ENCODE results near the gene TOP1. TPM values are rescaled to one million over a fixed set of nuclear protein-coding genes. Genes with fewer than 3 reads are reported as not detected.

TOP1 gene
- polyA plus RNA-seq, 1 of the 3 experiments (the other 2 are of a cell fraction) = 11.9 TPM

- peaks cover 8 to 16% of the 10 kb centered on the region in 2 experiments for H3K36me3 ChIP-seq (replicated peaks in 1 of 2; ENCODE audit: control insufficient read depth in 1 of 2, insufficient read depth in 2 of 2, low read length in 1 of 2)
- no peaks in the 10 kb centered on the region for H3K9me3 ChIP-seq
- no peak overlapping the region for H3K4me3 ChIP-seq (ENCODE audit: low read depth in 2 of 2, low read length in 1 of 2)
- no peak for TF ChIP-seq RFX5 (IDR thresholded peaks at IDR 0.05; ENCODE audit: low read length)
- no peak for TF ChIP-seq EP300 (IDR thresholded peaks at IDR 0.05; ENCODE audit: borderline replicate concordance in 1 of 2, low read depth in 1 of 2, low read length in 1 of 2)
- TF ChIP-seq YY1 (IDR thresholded peaks at IDR 0.05; ENCODE audit: low read depth) = no peak
- TF ChIP-seq JUND (IDR thresholded peaks at IDR 0.05) = no peak
- TF ChIP-seq MEF2A (IDR thresholded peaks at IDR 0.05; ENCODE audit: borderline replicate concordance, low read depth) = no peak
- TF ChIP-seq ZBTB33 (IDR thresholded peaks at IDR 0.05; ENCODE audit: borderline replicate concordance, low read depth) = no peak
- no peak for TF ChIP-seq CHD2 (IDR thresholded peaks at IDR 0.05; ENCODE audit: low read length, partially characterized antibody)
- no peak for TF ChIP-seq RCOR1 (IDR thresholded peaks at IDR 0.05; ENCODE audit: low read length)
- no peak for TF ChIP-seq SMC3 (IDR thresholded peaks at IDR 0.05; ENCODE audit: low read depth, low read length)
- TF ChIP-seq GABPA (IDR thresholded peaks at IDR 0.05; ENCODE audit: low read depth) = no peak
- POLR2A ChIA-PET = no interaction called here
- WGBS (ENCODE audit: low lambda C conversion rate) = 88% methylated on average over 2 of the region's 2 CpGs
- CTCF ChIA-PET = interaction anchor here (1.1 to 1.4 kb wide), 5 partner anchors 9 to 660 kb away, joined by 3 to 7 read pairs (median 4); no protein-coding TSS in a partner anchor
- no peak overlapping the region for H3K9ac ChIP-seq
- peaks cover 93% of the 10 kb centered on the region for H4K20me1 ChIP-seq (ENCODE audit: insufficient read depth)
- peaks cover 15 to 19% of the 10 kb centered on the region in 2 experiments; a peak in 3 of 4 replicates for H3K4me1 ChIP-seq (ENCODE audit: control insufficient read depth in 1 of 2, insufficient read depth in 2 of 2, low read depth in 1 of 2, low read length in 1 of 2)
- DNase-seq = no peak
- no peaks in the 10 kb centered on the region for H3K9me2 ChIP-seq
- no peaks in the 10 kb centered on the region for H3K27me3 ChIP-seq (ENCODE audit: insufficient read depth)
- H3K79me2 ChIP-seq (ENCODE audit: insufficient read depth) = peaks cover 100% of the 10 kb centered on the region
- no peak overlapping the region for H3K27ac ChIP-seq (ENCODE audit: low read depth in 2 of 2, low read length in 1 of 2)
- no peak overlapping the region for H2AFZ ChIP-seq (ENCODE audit: low read depth)
- no peak overlapping the region for H3K4me2 ChIP-seq
- H3F3A ChIP-seq (replicated peaks; ENCODE audit: insufficient read depth) = no peaks in the 10 kb centered on the region
Observed at GRCh38 chr20:41037179-41037578, 8.6 kb downstream of the TOP1 start.

- no peaks in the 10 kb centered on the region for H3K27me3 ChIP-seq (ENCODE audit: insufficient read depth)
- no peak overlapping the region for H3K9ac ChIP-seq
- peaks cover 100% of the 10 kb centered on the region for H3K79me2 ChIP-seq (ENCODE audit: insufficient read depth)
- no peak overlapping the region for H3K4me3 ChIP-seq (ENCODE audit: low read depth in 2 of 2, low read length in 1 of 2)
- no peak for DNase-seq
- H3F3A ChIP-seq (replicated peaks; ENCODE audit: insufficient read depth) = no peaks in the 10 kb centered on the region
- peaks cover 5 to 10% of the 10 kb centered on the region in 2 experiments; a peak in 3 of 4 replicates for H3K4me1 ChIP-seq (ENCODE audit: control insufficient read depth in 1 of 2, insufficient read depth in 2 of 2, low read depth in 1 of 2, low read length in 1 of 2)
- no peak overlapping the region for H3K4me2 ChIP-seq
- POLR2A ChIA-PET = no interaction called here
- no peaks in the 10 kb centered on the region for H3K9me3 ChIP-seq
- no peak overlapping the region for H2AFZ ChIP-seq (ENCODE audit: low read depth)
- peaks cover 93% of the 10 kb centered on the region for H4K20me1 ChIP-seq (ENCODE audit: insufficient read depth)
- CTCF ChIA-PET = interaction anchor here (1.1 to 1.8 kb wide), 9 partner anchors 8 to 659 kb away, joined by 3 to 7 read pairs (median 4); no protein-coding TSS in a partner anchor
- 90% methylated on average over 4 of the region's 4 CpGs for WGBS (ENCODE audit: low lambda C conversion rate)
- H3K9me2 ChIP-seq = no peaks in the 10 kb centered on the region
- peaks cover 8 to 12% of the 10 kb centered on the region in 2 experiments for H3K36me3 ChIP-seq (replicated peaks in 1 of 2; ENCODE audit: control insufficient read depth in 1 of 2, insufficient read depth in 2 of 2, low read length in 1 of 2)
- H3K27ac ChIP-seq (ENCODE audit: low read depth in 2 of 2, low read length in 1 of 2) = no peak overlapping the region
- TF ChIP-seq SMC3 (IDR thresholded peaks at IDR 0.05; ENCODE audit: low read depth, low read length) (no peak), FOXM1 (IDR thresholded peaks at IDR 0.05; ENCODE audit: low read depth) (no peak), CTCF (IDR thresholded peaks at IDR 0.05) (no peak), GATA2 (CRISPR knock-in tag; IDR thresholded peaks at IDR 0.05) (no peak), FOXJ3 (CRISPR knock-in tag; IDR thresholded peaks at IDR 0.05) (no peak), POLR2AphosphoS5 (IDR thresholded peaks at IDR 0.05; ENCODE audit: low read depth, low read length) (no peak), JUND (IDR thresholded peaks at IDR 0.05) (no peak), NRF1 (IDR thresholded peaks at IDR 0.05; ENCODE audit: low read depth, low read length) (no peak), FOSL2 (IDR thresholded peaks at IDR 0.05; ENCODE audit: borderline replicate concordance, low read depth) (no peak), EZH2phosphoT487 (IDR thresholded peaks at IDR 0.05; ENCODE audit: borderline replicate concordance, low read depth) (no peak), PBX3 (IDR thresholded peaks at IDR 0.05) (no peak), TCF12 (IDR thresholded peaks at IDR 0.05) (no peak), USF2 (IDR thresholded peaks at IDR 0.05; ENCODE audit: borderline replicate concordance, low read depth, low read length) (no peak), USF1 (IDR thresholded peaks at IDR 0.05; ENCODE audit: borderline replicate concordance, low read depth) (no peak)
Observed at GRCh38 chr20:41038149-41038877, 9.7 kb downstream of the TOP1 start.
